GM18505 (cell line): ENCODE measurements around the gene TSHZ1.

Source experiments
- ATAC-seq: cut with Tn5 transposase; IDR thresholded peaks from one replicate; pipeline ENCODE4 v1.9.1; 2021; ENCODE audit not compliant: unreplicated experiment
- POLR2A ChIP-seq: IDR thresholded peaks from 4 replicates; pipeline ENCODE4 v1.6.1; 2011; ENCODE audit warnings: borderline replicate concordance; ENCODE audit not compliant: insufficient read depth, insufficient read length; ENCODE audit errors: extremely low read depth

TSHZ1 gene

GRCh38 chr18:75226286-75226955, 15.8 kb downstream of the TSHZ1 start:
- ATAC-seq, result no peak
- no peak for TF ChIP-seq POLR2A

GRCh38 chr18:75226956-75227316, 16.3 kb downstream of the TSHZ1 start:
- ATAC-seq, result no peak
- no peak for TF ChIP-seq POLR2A

GRCh38 chr18:75227535-75228296, 17.1 kb downstream of the TSHZ1 start:
- no peak for TF ChIP-seq POLR2A
- no peak for ATAC-seq

- ATAC-seq, result no peak
Measured at GRCh38 chr18:75228967-75229366, 18.4 kb downstream of the TSHZ1 start.

GRCh38 chr18:75229437-75229836, 18.8 kb downstream of the TSHZ1 start:
- ATAC-seq, result no peak
- TF ChIP-seq POLR2A, result no peak

More at GRCh38 chr18:75228967-75229366, 18.4 kb downstream of the TSHZ1 start:
- TF ChIP-seq POLR2A, result no peak

- no peak for TF ChIP-seq POLR2A
- ATAC-seq, result no peak
Measured at GRCh38 chr18:75230163-75231052, 19.8 kb downstream of the TSHZ1 start.

GRCh38 chr18:75231053-75231406, 20.4 kb downstream of the TSHZ1 start:
- ATAC-seq, result no peak
- no peak for TF ChIP-seq POLR2A

- no peak for ATAC-seq
- no peak for TF ChIP-seq POLR2A
Measured at GRCh38 chr18:75234901-75235300, 24.3 kb downstream of the TSHZ1 start.

- TF ChIP-seq POLR2A, result no peak
- no peak for ATAC-seq
Measured at GRCh38 chr18:75235896-75236295, 25.3 kb downstream of the TSHZ1 start.

- ATAC-seq, result no peak
- no peak for TF ChIP-seq POLR2A
Measured at GRCh38 chr18:75238100-75238499, 27.5 kb downstream of the TSHZ1 start.

- ATAC-seq, result no peak
Measured at GRCh38 chr18:75238786-75239185, 28.2 kb downstream of the TSHZ1 start.

GRCh38 chr18:75240433-75240832, 29.8 kb downstream of the TSHZ1 start:
- no peak for ATAC-seq
- no peak for TF ChIP-seq POLR2A

More at GRCh38 chr18:75238786-75239185, 28.2 kb downstream of the TSHZ1 start:
- TF ChIP-seq POLR2A, result no peak

GRCh38 chr18:75241705-75242104, 31.1 kb downstream of the TSHZ1 start:
- ATAC-seq, result no peak
- no peak for TF ChIP-seq POLR2A

- TF ChIP-seq POLR2A, result no peak
Measured at GRCh38 chr18:75244351-75245313, 34.0 kb downstream of the TSHZ1 start.

More at GRCh38 chr18:75244351-75245313, 34.0 kb downstream of the TSHZ1 start:
- no peak for ATAC-seq
